Left ventricle myocardium inferior (tissue), 1 donor: ENCODE measurements around the gene IQCM. TPM values are rescaled to one million over a fixed set of nuclear protein-coding genes. Genes with fewer than 3 reads are reported as not detected.

Source experiments
- DNase-seq: peaks from one replicate; pipeline ENCODE4 v3.0.0-alpha.2; 2020
- H3K27ac ChIP-seq: fragments of 200-600 bp; replicated peaks from 2 replicates; pipeline ENCODE4 v1.8.0; 2021
- H3K27me3 ChIP-seq: fragments of 200-600 bp; 2 replicates; pipeline ENCODE4 v1.8.0; 2021; ENCODE audit warnings: low read depth
- H3K36me3 ChIP-seq: fragments of 200-600 bp; 2 replicates; pipeline ENCODE4 v1.8.0; 2021
- H3K4me1 ChIP-seq: fragments of 200-600 bp; 2 replicates; pipeline ENCODE4 v1.8.0; 2021
- H3K4me3 ChIP-seq: fragments of 200-600 bp; 2 replicates; pipeline ENCODE4 v1.8.0; 2021; ENCODE audit warnings: mild to moderate bottlenecking, moderate library complexity
- H3K9me3 ChIP-seq: fragments of 200-600 bp; replicated peaks from 2 replicates; pipeline ENCODE4 v1.8.0; 2021
- intact Hi-C: fragments of 100-400 bp; cut with micrococcal nuclease; formaldehyde crosslinking; loops from one replicate; pipeline ENCODE4 v1.11.0; 2022
- total RNA-seq: library from RNA; stranded (reverse); fragmentation: NEBNext Ultra II Directional; extraction: Animal tissue kit (Norgen Biotek cat#: 25700); gene quantifications from one replicate; pipeline ENCODE4 v1.2.1, GENCODE V29; 2021
- TF ChIP-seq, protein P1 (sequence below): fragments of 200-600 bp; IDR thresholded peaks from 2 replicates; pipeline ENCODE4 v1.8.0; 2021; ENCODE audit warnings: antibody characterized with exemption, mild to moderate bottlenecking, borderline replicate concordance
- donor health status: DM: no; HTN: yes; CAD: no; lungs with severe emphysema.

Gene IQCM
- total RNA-seq, 1 donor from 2014 or later = not detected

DNA sequence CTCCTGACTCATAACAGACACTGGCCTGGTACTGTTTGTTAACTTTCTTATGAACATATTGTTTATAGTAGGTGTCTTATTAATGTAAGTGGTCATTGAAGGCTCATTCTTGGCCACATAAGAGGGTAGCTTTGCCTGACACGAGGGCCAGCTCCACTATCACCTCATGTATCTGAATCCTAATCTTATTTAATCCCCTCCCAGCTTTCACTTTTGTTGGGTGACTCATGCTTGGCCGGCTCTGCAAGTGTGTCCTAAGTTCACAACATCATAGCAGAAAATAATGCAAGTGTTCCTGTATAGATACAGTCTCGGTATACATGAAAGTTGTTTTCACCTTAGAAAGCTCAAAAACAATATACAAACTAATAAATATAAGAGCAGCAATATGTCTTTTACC is 283.8 kb downstream of the IQCM start:
- peaks cover 1% of the 10 kb centered on the region for H3K9me3 ChIP-seq
- DNase-seq = no peak
- no peak overlapping the region for H3K4me3 ChIP-seq
- H3K36me3 ChIP-seq = no peaks in the 10 kb centered on the region
- H3K27ac ChIP-seq = no peak overlapping the region
- no peaks in the 10 kb centered on the region for H3K27me3 ChIP-seq
- H3K4me1 ChIP-seq = no peaks in the 10 kb centered on the region
- intact Hi-C loops = no loop called here
- TF ChIP-seq, protein P1, sequence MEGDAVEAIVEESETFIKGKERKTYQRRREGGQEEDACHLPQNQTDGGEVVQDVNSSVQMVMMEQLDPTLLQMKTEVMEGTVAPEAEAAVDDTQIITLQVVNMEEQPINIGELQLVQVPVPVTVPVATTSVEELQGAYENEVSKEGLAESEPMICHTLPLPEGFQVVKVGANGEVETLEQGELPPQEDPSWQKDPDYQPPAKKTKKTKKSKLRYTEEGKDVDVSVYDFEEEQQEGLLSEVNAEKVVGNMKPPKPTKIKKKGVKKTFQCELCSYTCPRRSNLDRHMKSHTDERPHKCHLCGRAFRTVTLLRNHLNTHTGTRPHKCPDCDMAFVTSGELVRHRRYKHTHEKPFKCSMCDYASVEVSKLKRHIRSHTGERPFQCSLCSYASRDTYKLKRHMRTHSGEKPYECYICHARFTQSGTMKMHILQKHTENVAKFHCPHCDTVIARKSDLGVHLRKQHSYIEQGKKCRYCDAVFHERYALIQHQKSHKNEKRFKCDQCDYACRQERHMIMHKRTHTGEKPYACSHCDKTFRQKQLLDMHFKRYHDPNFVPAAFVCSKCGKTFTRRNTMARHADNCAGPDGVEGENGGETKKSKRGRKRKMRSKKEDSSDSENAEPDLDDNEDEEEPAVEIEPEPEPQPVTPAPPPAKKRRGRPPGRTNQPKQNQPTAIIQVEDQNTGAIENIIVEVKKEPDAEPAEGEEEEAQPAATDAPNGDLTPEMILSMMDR = no peak

DNA sequence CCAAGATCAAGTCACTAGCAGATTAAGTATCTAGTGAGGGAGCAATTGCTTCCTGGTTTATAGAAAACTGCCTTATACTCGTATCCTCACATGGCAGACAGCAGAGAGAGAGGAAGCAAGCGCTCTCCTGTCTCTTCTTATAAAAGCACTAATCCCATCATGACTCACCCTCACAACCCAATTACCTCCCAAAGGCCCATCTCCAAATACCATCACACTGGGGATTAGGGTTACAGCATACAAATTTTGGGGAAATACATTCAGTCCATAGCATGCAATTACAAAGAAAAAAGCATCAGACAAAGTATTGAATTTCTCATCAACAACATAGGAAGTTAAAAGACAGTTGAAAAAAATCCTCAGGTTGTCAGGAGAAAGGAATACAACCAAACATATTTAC is 292.6 kb downstream of the IQCM start:
- DNase-seq = no peak
- no peak overlapping the region for H3K27ac ChIP-seq
- H3K4me1 ChIP-seq = peaks cover 5% of the 10 kb centered on the region
- no peaks in the 10 kb centered on the region for H3K27me3 ChIP-seq
- H3K4me3 ChIP-seq = no peak overlapping the region
- no peaks in the 10 kb centered on the region for H3K9me3 ChIP-seq
- intact Hi-C loops = no loop called here
- no peaks in the 10 kb centered on the region for H3K36me3 ChIP-seq
- TF ChIP-seq, protein P1 = no peak

DNA sequence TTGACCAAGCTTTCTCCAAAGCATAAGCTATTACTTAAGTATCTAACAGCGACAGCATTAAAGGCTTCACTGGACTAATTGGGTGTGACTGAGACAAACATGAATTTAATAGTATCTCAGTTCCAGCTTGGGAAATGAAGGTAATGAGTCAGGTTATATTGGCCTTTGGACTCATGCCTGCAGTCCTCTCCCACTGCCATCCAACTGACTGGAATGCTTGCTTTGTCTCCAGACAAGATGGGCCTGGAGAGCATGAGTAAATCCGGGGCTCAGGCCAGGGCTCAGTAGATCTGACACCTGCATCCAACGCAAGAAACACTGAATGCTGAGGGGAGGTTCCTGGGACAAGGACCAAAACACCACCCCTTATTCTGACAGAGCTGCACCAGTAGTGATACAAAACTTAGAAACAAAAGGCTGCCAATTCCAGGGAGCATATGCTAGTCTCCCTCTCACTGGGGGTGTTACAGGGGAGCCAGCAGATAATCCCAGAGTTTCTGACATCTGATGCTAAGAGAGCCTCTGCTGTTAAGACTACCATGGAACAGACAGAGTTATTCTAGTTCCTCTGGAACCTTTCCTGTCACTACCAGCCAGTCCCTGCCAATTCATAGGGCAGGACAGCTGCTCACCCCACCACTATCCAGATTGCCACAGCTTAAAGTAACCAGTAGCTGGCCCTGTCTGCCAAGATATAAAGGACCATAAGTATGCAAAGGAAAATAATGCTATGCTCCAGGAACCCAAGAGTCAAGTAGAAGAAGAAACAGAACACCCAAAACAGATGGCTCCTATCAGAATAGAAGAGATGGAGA is 293.8 kb downstream of the IQCM start:
- peaks cover 5% of the 10 kb centered on the region for H3K4me1 ChIP-seq
- TF ChIP-seq, protein P1 = no peak
- intact Hi-C loops = no loop called here
- no peaks in the 10 kb centered on the region for H3K27me3 ChIP-seq
- H3K27ac ChIP-seq = no peak overlapping the region
- no peaks in the 10 kb centered on the region for H3K9me3 ChIP-seq
- H3K36me3 ChIP-seq = no peaks in the 10 kb centered on the region
- DNase-seq = no peak
- no peak overlapping the region for H3K4me3 ChIP-seq

DNA sequence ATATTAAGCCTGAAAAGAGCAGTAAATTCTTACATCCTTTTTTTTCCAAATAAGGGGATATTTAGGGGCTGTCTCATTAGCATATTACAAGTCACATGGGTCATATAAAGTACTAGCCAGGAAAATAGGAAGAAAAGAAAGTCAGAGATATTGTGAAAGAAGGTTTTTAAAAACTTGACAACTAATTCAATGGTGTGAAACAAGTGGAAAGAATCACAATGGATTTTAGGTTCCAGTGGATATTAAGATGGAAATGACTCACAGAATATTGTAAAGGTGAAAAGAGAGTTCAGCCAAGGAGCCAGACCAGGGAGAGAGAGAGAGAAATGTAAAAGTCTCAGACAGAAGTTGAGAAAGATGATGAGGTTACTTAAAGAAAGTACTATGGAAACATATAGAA is 297.2 kb downstream of the IQCM start:
- Histone ChIP-seq H3K27ac (no peak overlapping the region), H3K27me3 (no peaks in the 10 kb centered on the region), H3K4me3 (no peak overlapping the region), H3K4me1 (peaks cover 8% of the 10 kb centered on the region), H3K36me3 (no peaks in the 10 kb centered on the region), H3K9me3 (no peaks in the 10 kb centered on the region)
- DNase-seq = no peak
- TF ChIP-seq, protein P1 = no peak
- intact Hi-C loops = no loop called here

DNA sequence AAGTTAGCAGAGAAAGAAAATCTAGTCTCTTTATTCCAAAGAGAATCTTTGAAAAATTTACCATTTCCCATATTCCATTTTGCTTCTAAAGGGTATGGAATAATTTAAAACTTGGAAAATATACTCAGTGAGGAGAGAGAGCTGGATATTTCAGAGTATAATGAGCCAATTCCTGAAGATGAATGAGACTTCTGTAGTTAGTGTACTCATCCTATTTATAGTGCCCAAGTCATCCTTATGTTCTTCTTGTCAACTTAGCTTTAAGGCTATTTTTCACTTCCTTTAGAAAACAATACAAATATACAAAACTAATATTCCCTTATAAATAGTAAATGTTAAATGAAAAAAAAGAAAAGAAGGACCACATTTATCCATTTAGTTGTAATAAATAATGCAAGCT is 302.6 kb downstream of the IQCM start:
- H3K9me3 ChIP-seq = peaks cover 8% of the 10 kb centered on the region
- DNase-seq = no peak
- intact Hi-C loops = no loop called here
- H3K27ac ChIP-seq = no peak overlapping the region
- TF ChIP-seq, protein P1 = no peak
- H3K27me3 ChIP-seq = no peaks in the 10 kb centered on the region
- no peak overlapping the region for H3K4me3 ChIP-seq
- H3K36me3 ChIP-seq = no peaks in the 10 kb centered on the region
- peaks cover 7% of the 10 kb centered on the region for H3K4me1 ChIP-seq
